ES-I3 (cell line): ENCODE measurements around the gene UNC80.

Experiments
- H3K36me3 ChIP-seq: 2 replicates; pipeline ENCODE4 v1.6.1; 2013; ENCODE audit warnings: mild to moderate bottlenecking, low read length, control low read depth, moderate library complexity; ENCODE audit not compliant: insufficient read depth
- H3K4me1 ChIP-seq: 2 replicates; pipeline ENCODE4 v1.6.1; 2013; ENCODE audit warnings: mild to moderate bottlenecking, control low read depth, low read length; ENCODE audit not compliant: insufficient read depth
- H3K9ac ChIP-seq: 2 replicates; pipeline ENCODE4 v1.6.1; 2013; ENCODE audit warnings: low read depth, mild to moderate bottlenecking, low read length, moderate library complexity
- H3K9me3 ChIP-seq: 2 replicates; pipeline ENCODE4 v1.6.1; 2013; ENCODE audit warnings: mild to moderate bottlenecking, low read length, moderate library complexity; ENCODE audit not compliant: control insufficient read depth, insufficient read depth

Gene UNC80

DNA sequence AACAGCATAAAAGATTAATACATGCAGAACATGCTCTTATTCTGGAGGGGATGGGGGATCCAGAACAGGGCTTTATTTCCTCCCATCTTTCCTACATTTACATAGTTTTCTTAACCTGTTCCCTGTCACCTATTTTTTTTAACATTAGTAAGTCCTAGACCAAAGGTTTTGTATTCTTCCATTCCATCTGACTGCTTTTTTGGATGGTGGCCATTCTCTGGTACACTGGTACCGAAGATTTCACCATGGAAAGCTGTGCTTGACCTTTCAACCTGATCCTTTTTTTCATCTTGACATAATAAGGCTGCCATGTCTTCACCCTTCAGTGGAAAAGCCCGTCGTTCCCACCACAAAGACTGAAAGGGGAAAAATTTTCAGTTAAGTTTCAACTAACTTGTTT, 251.2 kb downstream of the UNC80 start:
- Histone ChIP-seq H3K9ac (no peak overlapping the region), H3K36me3 (peaks cover 11% of the 10 kb centered on the region), H3K9me3 (no peaks in the 10 kb centered on the region), H3K4me1 (no peaks in the 10 kb centered on the region)

DNA sequence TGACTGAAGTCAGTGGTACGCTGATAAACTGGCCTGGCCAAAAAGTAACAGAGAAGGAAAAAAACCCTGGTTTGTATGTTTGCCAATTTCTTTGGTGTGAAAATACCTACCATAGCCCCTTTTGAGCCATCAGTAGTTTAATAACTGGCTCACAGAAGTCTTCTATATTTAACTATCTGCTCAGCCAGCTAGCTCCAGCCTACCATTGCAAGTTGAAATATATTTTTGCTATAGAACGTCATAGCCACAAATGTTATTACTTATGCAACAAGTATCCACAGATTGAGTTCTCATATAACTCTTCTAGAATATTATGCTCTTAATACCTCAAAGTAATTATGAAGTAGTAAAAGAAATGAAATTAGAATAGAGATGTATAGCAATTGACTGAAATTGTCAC, 256.0 kb downstream of the UNC80 start:
- Histone ChIP-seq H3K9me3 (no peaks in the 10 kb centered on the region), H3K36me3 (peaks cover 4% of the 10 kb centered on the region), H3K9ac (no peak overlapping the region), H3K4me1 (no peaks in the 10 kb centered on the region)

DNA sequence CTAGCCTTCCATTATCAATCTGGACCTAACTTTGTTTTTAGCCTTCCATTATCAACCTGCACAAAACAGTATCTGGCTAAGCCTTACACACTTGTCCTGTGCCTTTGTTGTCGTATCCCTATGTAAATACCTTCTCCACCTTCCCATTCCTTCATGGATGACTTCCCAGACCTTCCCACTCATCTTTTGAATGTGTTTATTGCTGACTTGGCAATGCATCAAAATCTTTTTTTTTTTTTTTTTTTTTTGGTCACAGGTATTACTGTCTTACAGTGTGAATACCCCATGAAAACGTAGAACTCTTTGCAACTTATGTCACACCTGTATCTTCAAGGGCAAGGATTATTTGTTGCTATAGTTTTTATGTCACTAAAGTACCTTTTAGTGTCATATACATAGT, 256.5 kb downstream of the UNC80 start:
- peaks cover 4% of the 10 kb centered on the region for H3K36me3 ChIP-seq
- no peaks in the 10 kb centered on the region for H3K9me3 ChIP-seq
- no peak overlapping the region for H3K9ac ChIP-seq
- no peaks in the 10 kb centered on the region for H3K4me1 ChIP-seq

DNA sequence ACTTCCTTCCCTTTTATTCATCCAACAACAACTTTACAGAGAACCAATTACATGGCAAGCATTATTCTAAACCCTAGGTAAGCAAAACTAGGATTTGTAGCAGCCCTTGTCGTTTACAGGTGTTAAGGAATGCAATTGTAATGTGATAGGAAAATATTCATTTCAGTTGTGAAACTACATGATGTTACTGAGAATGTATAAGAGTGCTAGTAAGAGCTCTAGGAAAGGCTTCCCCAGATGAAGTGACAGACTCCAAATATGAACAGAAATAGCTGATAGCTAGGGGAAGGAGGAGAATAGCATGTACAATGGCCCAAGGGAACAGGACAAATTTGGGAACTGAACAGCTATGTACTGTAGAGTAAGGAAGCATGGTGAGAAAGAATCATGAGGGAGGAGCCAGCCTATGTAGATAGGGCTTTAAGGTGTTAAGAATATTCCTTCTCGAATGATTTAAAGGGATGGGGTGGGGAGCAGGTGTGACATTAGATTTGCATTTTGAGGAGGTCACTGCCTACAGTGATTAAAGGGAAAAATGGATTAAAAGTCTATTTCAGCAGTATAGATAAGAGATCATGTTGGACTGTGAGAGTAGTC, 262.6 kb downstream of the UNC80 start:
- no peaks in the 10 kb centered on the region; the same call in 1 of the 2 replicates for H3K36me3 ChIP-seq
- H3K4me1 ChIP-seq = no peaks in the 10 kb centered on the region
- H3K9ac ChIP-seq = no peak overlapping the region
- H3K9me3 ChIP-seq = no peaks in the 10 kb centered on the region

DNA sequence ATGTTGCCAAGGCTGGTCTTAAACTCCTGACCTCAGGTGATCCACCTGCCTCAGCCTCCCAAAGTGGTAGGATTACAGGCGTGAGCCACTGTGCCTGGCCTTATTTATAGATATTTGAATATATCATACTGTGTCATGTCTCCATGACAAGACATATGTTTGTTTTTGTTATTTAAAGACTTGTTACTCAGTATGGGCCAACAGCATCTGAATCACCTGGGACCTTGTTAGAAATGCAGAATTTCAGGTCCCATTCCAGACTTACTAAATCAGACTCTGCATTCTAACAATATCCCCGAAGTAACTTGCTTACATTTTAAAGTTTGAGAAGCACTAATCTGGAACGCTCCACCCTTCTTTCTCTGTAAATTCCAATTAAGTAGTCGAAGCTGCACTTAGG, 264.0 kb downstream of the UNC80 start:
- Histone ChIP-seq H3K9me3 (no peaks in the 10 kb centered on the region), H3K36me3 (no peaks in the 10 kb centered on the region; the same call in 1 of the 2 replicates)

DNA sequence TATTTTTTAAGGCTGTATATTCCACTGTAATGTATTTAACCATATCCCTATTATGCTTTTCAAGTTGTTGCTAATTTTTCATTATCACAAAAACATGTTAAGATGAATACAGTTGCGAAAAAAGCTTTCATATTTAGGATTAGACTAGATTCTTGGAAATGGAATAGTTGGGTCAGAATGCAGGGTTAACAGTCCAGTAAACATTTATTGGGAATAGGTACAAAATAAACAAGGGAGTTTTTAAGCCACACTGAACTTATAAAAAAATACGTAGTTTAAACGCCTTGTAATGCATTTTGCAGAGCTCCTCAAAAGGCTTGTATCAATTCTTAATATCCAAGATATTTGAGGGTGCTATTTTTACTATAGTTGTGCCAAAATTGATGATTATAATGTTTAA, 266.4 kb downstream of the UNC80 start:
- H3K4me1 ChIP-seq = no peaks in the 10 kb centered on the region
- no peak overlapping the region for H3K9ac ChIP-seq
- H3K9me3 ChIP-seq = no peaks in the 10 kb centered on the region
- no peaks in the 10 kb centered on the region; the same call in 1 of the 2 replicates for H3K36me3 ChIP-seq

More for the DNA sequence above, 264.0 kb downstream of the UNC80 start:
- Histone ChIP-seq H3K4me1 (no peaks in the 10 kb centered on the region), H3K9ac (no peak overlapping the region)

DNA sequence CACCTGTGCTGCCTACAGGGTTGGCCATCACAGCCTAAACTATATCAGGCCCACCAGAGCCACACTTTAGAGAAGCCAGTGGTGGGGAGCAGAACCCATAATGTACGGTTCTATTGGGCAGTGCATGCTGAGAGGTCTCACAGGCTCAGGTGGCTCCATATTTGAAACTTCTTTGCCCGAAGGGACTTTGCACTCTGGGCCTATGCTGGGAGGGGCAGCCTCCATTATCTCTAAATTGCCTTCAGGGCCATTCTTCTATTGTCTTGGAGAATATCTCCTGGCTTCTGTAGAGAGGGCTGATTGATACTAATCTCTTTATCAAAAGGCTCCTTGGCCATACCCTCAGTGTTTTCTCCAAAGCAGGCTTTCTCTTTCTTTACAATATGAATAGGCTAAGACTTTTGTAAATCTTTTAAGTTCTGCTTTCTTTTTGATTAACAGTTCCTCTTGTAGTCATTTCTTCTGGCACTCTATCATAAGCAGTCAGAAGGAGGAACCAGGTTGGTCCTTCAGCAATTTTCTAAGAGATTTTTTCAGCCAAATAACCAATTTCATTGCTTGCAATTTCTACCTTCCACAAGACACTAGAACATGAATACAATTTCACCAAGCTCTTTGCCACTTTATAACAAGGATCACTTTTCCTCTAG, 275.3 kb downstream of the UNC80 start:
- no peak overlapping the region for H3K9ac ChIP-seq
- H3K9me3 ChIP-seq = no peaks in the 10 kb centered on the region
- no peaks in the 10 kb centered on the region for H3K4me1 ChIP-seq
- H3K36me3 ChIP-seq = 0 out of 2 replicates have a peak, but pooled peaks cover 8% of the 10 kb centered on the region
